GM15510 (cell line): ENCODE data around the gene ST6GALNAC4.

Source experiments
- POLR2A ChIP-seq: IDR thresholded peaks from 3 replicates; pipeline ENCODE4 v1.6.1; 2011; ENCODE audit warnings: borderline replicate concordance; ENCODE audit not compliant: insufficient read length; ENCODE audit errors: extremely low read depth

ST6GALNAC4 gene

DNA sequence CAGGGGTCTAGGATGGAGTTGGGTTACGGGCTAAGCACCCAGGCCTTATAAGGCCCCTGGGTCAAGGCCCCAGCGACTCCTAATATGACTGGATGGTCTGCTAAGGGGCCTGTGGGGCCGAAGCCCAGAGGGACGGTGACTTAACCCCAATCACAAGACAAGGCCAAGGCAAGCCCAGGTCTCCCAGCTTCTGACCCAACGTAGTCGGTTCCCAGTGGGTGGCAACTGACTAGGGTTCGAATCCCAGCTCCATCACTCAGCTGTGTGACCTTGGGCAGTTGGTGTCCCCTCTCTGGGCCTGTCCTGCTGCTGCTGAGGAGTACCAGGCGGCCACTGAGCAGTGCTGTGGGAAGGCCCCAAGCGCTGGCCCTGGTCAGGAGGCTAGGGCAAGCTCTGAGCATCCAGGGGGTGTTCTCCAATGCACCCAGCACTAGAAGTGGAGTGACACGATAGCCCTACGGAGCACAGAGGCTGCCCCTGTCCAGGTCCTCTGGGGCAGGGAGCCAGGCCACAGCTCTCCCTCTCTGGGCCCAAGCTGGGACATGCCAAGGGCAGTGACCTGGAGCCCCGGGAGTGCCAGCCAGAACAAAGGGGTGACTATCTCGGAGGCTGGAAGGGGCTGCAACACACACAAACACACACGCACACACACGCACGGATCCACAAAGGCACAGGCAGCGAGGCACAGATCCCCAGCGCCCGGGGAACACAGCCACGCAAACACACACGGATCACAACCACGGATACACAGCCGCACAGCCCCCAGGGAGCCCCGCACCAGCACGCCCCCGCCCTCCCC, 39.9 kb downstream of the ST6GALNAC4 start:
- no peak for TF ChIP-seq POLR2A

DNA sequence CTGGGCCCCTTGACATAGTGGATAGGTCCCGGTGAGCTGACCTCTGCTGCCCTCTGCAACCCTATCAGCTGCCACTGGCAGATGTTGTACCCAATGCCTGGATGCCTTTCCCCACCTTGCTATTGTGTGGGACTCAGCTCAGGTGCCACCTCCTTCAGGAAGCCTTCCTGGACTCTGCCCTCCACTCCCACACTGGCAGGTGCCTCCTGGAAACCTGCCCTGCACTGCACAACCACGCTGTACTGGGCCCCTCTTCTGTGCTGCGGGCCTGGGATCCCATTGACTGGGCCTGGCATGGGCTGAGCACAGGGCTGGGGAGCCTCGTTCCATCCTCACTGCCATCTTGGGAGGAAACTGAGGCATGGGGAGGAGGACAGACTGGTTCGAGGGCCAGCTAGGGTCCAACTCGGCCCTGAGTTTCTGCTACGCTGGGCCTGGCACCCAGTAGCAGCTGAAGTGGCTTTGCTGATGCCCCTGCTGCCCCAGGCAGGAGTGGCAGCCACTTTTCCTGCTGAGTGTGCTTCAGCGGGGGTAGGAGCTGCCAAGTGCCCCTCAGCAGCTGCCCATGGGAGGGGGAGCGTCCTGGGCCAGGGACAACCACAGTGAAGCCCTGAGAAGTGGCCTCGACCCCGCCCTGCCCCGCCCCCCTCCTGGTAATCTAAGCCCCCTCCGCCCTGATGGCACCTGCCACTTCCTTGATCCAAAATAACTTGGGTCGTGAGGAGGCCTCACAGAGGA, 40.6 kb downstream of the ST6GALNAC4 start:
- no peak for TF ChIP-seq POLR2A

- no peak for TF ChIP-seq POLR2A
Observed at GRCh38 chr9:127875306-127875966, 41.4 kb downstream of the ST6GALNAC4 start.

GRCh38 chr9:127874301-127875221, 42.3 kb downstream of the ST6GALNAC4 start:
- no peak for TF ChIP-seq POLR2A

DNA sequence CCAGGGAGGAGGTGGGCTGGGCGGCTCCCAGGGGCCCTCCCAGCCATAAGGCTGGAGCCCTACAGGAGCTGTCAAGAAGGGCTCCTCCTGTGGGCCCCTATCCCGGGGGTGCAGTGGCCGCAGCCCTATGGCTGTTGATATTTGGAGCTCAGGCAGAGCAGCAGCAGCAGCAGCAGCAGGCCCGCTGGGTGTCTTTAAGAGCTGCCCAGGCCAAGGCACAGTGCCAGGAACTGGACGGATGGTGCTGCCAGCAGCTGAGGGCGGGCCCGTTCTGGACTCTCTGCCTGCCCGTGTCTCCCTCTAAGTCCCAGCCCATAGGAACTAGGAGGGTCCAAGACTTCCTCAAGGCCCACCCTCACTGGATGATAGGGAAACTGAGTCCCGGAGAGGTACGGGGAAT, 43.0 kb downstream of the ST6GALNAC4 start:
- no peak for TF ChIP-seq POLR2A

DNA sequence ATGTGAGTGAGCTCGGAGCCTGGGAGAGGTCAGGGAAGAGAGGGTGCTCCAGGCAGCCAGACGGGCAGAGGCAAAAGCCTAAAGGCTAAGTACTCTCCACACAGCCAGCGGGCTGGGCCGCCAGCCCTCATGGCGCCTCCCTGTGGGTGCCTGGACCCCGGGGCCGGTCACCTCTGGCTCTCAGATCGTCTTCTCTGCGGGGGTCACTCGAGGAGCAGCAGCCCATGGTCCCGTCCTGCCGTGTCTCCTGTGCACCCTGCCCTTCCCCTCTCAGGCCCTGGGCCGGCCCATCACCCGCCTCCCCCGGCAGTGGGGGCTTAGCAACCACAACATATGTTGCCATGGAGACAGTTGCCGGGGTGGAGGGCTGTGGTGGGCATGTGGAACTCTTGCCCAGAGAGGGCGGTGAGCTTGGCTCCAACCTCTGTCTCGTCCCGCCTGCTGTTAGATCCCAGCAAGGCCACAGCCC, 43.6 kb downstream of the ST6GALNAC4 start:
- TF ChIP-seq POLR2A = no peak

DNA sequence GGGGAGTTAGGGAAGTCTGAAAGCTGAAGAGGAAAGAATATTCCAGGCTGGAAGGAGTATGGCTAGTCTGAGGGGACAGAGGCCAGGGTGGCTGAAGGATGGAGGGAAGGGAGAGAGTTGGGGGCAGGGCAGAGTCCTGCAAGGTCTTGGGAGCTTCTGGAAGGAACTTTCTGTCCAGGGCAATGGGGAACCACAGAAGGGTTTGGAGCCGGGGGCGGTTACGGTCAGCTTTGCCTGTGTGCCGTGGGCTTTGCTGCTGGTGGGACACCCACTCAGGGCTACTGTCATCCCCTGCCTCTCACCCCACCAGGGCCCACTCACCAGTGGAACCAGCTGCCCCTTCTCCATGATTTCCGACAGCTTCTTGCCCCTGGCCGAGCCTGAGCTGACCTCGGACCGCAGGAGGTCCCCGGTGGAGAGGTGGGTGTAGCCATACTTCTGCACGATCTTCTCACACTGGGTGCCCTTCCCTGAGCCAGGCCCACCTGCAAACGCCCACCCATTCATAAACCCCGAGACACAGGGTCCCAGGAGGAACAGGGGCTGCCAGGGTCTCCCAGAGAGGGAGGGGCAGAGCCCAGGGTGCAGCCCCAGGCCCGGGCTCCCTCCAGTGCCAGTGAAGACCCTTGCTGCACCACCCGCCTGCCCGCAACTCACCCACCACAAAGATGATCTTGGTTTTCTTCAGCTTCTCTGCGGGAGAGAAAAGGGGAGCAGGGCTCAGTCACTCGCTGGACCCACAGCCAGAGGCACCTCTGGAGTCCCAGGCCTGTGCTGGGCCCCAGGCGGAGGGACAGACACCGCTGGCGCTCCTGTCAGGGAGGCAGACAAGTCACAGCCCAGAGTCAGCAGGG, 44.2 kb downstream of the ST6GALNAC4 start:
- TF ChIP-seq POLR2A = no peak

- no peak for TF ChIP-seq POLR2A
Observed at GRCh38 chr9:127871531-127871930, 45.3 kb downstream of the ST6GALNAC4 start.

DNA sequence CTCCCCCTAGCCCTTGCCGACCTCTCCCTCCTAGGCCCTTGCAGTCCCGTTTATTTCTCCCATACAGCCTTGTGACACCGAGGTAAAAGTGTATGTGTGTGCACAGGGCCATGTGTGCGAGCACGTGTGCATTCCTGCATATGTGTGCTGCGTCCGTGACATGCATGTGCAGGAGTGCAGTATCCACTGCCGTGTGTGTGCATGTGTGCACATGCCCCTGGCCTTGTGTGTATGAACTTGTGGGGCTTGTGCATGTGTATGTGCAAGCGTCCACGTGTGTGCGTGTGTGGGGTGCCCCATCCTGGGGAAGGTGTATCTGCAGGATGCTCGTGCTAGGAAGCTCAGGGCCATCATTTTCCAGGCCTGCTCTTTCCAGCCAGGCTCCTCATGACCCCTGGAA, 46.0 kb downstream of the ST6GALNAC4 start:
- no peak for TF ChIP-seq POLR2A

DNA sequence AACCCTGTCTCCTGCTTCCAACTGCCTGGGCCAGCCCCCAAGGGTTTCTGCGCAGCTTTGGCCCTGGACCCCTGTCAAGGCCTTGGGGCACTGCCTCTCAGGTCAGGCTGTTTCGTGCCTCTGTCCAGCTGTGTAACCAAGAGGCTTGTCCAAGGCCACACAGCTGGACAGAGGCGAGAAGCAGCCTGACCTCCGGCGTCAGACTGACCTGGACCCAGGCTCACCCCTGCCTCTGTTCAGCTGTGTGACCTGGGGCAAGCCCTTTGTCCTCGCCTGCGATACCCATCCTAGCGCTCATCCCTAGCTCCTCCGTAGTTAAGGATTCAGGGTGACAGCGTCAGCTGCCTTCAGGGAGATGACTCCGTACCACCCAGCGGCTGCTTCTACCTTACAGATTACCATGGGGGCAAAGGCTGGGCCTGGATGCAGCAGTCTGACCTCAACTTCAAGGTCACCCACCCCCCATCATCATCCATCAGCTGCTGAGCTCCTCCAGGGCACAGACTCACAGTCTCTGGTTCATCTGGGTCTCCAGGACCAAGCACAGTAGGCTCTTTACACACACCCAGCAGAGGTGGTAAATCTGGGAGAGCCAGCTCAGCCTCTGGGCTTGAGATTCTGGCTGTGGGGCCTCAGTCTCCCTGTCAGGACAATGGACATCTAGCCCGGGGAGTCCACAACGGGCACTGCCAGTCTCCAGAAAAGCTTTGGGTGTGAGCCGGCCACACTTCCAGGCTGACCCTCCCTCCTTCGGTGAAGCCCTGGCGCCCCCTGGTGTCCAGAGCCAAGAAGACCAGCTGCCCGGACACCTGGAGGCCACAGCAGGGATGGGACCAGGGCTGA, 47.3 kb downstream of the ST6GALNAC4 start:
- TF ChIP-seq POLR2A = no peak

DNA sequence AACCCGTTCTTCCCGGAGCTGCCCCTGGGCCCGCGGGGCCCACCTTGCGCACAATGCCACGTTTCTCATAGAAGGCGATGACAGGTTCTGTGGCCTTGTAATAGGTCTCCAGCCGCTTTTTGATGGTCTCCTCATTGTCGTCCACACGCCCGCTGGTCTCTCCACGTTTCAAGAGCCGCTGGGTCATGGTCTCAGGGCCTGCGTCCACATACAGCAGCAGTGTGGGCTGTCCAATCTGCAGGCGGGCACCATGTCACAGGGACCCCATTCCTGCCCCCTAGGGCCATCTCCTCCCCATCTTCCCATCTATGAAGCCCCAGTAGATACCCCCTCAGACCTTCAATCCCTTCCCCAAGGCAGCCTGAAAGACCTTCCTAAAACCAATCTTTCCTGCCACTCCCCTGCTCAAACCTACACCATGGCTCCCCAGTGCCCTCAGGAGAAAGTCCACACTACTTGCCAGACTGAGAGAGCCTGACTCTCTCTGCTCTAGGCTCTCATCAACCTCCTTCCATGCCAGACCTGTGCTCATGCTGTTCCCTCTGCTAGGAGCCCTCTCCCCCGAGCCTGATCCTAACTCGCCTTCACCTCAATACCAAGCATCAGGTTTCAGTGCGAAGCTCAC, 48.5 kb downstream of the ST6GALNAC4 start:
- no peak for TF ChIP-seq POLR2A

- no peak for TF ChIP-seq POLR2A
Observed at GRCh38 chr9:127867356-127868277, 49.2 kb downstream of the ST6GALNAC4 start.

DNA sequence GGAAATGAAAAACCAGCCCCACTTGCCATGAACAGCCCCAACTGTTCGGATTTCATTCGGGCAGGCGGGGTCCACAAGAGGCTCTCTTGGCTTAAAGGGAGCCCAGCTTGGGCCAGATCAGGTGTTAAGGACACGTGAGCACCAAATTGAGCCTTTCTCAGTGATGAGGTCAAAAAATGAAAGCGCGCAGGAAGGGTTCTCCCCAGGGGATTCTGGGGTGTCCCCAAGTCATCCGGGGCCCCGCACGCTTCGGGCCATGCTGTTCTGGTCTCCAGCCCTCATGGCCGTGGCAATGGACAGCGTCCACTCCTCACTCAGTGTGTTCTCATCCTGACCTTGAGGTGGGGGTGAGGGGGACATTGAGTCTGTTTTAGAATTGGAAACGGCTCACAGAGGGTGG, 50.3 kb downstream of the ST6GALNAC4 start:
- no peak for TF ChIP-seq POLR2A
